Measurements from ENCODE around the gene DDX60.

Gene DDX60

DNA sequence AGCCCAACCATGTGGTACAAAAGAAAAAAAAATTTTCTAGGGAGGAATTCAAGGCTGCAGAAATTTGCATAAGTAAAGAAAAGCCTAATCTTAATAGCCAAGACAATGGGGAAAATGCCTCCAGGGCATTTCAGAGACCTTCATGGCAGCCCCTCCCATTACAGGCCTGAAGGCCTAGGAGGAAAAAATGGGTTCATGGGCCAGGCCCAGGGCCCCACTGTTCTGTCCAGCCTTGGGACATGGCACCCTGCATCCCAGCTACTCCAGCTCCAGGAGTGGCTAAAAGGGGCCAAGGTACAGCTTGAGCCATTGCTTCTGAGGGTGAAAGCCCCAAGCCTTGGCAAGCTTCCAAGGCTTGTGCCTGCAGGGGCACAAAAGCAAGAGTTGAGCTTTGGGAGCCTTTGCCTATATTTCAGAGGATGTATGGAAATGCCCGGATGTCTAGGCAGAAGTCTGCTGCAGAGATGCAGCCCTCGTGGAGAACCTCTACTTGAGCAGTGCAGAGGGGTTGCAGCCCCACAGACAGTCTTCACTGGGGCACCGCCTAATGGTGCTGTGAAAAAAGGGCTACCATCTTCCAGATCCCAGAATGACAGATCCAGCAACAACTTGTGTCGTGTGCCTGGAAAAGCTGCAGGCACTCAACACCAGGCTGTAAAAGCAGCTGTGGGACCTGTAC, 115.2 kb downstream of the DDX60 start:
- DNase-seq, result no peak

DNA sequence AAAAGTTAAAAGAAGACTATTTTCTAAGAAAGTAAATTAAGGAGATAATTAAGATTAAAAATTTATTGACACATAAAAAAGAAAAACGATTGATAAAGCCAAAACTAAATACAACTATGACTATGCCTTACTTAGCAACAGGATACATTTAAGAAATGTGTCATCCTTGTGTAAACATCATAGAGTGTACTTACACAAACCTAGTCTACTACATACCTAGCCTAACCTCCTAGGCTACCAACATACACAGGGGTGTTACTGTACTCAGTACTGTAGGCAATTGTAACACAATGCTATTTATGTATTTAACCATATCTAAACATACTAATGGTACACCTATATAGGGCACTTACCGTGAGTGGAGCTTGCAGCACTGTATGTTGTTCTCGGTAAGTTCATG, 117.9 kb downstream of the DDX60 start:
- no peak for DNase-seq

DNA sequence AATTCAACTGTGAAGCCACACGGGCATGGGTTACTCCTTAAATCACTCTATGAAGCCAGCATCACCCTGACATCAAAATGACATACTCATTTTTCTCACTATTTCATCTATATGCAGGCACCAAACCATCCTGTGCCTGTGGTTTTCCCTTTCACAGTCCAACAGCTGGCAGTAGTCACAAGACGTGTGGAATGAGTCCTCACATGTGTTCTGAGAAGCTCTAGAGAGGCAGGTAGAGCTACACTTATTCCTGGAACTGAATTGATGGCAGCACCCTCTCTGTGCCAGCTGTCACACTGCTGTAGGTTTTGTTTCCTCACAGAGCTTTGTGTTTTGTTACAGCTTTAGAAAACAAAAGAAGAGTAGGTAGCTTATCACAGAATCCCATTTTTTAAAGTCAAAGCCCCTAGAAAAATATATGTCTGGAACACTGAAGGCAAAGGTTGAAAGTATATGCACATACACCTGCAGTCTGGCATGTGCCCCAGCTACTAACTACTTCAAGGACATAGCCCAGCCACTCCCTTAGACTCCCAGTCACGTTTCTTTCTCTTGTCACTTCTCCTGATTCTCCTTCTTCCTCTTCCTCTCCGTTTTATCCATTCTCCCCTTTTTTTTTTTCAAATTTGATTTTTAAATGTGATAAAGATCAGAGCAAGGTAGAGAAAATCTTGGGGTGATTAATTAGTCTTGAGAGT, 119.1 kb downstream of the DDX60 start:
- peak; percentile 6 for DNase-seq

DNA sequence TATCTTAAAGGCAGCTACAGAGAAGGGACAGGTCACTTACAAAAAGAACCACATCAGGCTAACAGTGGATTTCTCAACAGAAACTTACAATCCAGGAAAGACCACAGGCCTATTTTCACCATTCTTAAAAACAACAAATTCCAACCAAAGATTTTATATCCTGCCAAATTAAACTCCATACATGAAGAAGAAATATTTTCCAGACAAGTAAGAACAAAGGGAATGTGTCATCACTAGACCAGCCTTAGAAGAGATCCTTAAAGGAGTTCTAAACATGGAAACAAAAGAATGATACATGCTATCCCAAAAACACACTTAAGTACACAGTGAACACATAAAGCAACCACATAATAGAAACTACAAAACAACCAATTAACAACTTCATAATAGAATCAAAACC, 120.6 kb downstream of the DDX60 start:
- no peak for DNase-seq

DNA sequence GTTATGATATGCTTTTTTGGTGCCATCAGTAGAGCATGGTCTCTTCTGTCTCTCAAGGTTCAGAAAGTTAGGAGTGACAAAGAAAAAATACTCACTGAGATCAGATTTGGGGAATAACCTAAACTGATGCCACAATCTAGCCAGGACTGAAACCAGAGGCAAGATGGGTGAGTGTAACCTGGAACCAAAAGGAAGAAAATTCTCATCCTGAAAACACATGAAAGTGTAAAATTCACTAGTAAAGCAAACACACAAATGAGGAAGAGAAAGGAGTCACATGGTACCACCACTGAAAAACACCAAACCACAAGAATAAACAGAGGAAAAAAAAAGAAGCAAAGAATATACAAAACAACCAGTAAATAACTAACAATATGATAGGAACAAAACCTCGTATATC, 129.8 kb downstream of the DDX60 start:
- no peak for DNase-seq

DNA sequence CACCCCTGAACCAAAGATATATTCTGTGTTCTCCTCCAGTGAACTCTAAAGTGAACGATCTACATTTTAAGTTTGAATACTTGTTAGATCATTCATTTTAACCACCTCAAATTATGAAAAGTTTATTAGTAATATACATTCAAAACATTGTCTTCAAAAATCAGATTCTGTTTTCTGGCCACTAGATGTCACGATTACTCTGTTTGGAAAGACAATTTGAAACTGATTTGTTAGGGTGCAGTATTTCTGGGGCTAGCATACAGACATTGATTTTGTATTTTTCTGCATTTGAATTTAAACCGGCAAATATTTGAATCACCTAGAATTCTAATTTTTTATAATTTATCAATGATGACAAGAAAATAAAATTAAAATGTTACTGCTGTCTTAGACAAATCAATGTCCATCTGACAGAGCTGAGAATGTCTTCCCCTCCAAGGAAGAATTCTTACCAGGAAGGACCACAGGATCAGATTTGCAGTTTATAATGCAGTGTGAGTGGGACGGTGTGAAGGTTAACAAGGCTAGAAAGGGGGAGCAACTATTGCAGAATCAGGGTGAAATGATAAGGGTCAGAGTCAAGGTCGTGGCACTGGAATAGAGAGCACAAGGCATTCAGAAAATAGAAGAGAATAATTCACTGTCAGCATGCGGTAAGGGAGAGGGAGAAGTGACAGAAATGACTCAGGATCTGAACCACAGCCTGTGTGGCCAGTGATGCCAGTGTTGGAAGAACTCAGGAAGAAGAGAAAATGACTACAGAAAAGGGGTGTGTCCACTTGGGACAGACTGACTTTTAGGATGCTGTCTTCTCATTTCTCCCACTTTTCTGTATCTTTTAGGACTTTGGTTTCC, 134.6 kb downstream of the DDX60 start:
- DNase-seq, result no peak

DNA sequence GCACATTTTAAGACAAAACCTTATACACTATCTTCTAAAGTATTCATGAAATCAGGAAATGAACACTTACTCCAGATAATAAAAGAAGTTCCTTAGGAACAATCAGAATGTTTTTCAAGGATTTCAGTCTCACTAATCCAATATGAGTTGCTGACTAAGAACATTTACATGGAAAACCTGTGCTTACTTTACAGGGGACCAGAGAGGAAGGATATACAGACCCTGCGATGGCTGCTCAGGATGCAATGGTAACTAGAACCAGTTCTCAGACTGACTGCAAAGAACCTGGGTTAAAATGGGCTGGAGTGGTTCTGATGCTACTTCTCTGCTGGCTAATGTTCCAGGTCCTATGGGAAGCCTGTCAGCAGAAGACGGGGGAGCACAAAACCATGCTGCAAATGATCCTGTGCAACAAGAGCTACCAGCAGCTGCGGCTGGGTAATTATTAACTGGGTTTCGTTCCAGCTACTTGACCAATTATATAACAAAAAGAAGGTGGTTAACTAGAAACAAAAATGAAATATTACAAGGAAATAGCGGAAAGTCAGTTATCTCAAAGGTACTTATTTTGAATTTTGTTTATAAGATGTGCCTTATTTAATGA, 140.9 kb downstream of the DDX60 start:
- DNase-seq, result no peak

DNA sequence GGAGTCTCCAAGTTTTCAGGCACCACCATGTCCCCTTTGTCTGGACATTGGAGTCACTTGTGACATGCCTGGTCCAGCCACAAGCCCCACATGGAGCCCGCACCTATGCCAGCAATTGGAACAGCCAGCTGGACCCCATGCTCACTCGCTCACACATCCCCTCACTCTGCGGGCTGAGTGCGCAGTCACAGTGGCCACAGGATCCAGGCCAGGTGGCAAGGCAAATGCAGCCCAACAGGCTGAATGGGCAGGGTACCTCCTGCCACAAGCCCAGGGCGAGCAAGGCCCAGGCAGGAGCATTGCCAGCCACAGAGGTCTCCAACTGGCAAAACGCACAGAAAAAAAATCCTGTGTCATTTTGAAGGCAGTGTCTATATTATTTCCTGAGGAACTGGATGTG, 144.2 kb downstream of the DDX60 start:
- DNase-seq, result no peak

DNA sequence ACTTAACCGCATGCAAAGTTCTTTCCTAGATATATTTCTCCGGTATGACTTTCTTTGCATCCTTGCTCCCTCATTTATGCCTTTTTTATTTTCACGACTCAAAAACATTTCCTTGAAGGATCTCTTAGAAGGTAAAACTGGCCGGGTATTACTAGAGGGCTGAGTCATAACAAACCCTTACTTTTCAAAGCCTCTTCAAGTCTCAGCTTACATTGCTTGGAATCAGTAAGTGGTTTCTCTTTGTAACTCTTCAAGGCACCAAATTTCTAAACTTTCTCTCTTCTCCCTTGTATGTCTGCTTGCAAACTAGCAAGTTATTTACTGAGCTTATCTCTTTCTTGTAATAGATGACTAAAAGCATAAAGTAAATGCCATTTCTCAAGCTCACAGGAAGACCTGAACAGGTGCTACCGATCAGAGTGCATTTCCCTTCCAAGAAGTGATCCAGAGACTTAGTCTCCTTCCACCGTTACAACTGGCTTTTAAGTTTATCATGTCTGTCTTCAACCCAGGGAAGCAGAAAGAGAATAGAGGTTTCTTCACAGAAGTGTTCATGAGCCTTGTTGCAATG, 150.8 kb downstream of the DDX60 start:
- no peak for DNase-seq
